ENCODE results near the gene FBXO24. TPM values are rescaled to one million over a fixed set of nuclear protein-coding genes. Genes with fewer than 3 reads are reported as not detected.

Gene FBXO24
- total RNA-seq, 1 donor: 0.54 TPM

- TF ChIP-seq, protein P1, sequence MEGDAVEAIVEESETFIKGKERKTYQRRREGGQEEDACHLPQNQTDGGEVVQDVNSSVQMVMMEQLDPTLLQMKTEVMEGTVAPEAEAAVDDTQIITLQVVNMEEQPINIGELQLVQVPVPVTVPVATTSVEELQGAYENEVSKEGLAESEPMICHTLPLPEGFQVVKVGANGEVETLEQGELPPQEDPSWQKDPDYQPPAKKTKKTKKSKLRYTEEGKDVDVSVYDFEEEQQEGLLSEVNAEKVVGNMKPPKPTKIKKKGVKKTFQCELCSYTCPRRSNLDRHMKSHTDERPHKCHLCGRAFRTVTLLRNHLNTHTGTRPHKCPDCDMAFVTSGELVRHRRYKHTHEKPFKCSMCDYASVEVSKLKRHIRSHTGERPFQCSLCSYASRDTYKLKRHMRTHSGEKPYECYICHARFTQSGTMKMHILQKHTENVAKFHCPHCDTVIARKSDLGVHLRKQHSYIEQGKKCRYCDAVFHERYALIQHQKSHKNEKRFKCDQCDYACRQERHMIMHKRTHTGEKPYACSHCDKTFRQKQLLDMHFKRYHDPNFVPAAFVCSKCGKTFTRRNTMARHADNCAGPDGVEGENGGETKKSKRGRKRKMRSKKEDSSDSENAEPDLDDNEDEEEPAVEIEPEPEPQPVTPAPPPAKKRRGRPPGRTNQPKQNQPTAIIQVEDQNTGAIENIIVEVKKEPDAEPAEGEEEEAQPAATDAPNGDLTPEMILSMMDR (IDR thresholded peaks at IDR 0.05; ENCODE audit: insufficient read depth, low read length): no peak
- peak within 1 kb of the TSS; percentile 85 for H3K4me3 ChIP-seq (ENCODE audit: low read depth, low read length)
- DNase-seq (ENCODE audit: low read depth): peak; percentile 100
Measured at GRCh38 chr7:100611983-100612729, 26.0 kb downstream of the FBXO24 start, which contains the start of gene MOSPD3. TSS of gene MOSPD3 (plus strand) at chr7:100612540. CDS start at chr7:100612792, 252 bp downstream.

GRCh38 chr7:100612730-100613390 lies 26.7 kb downstream of the FBXO24 start:
- TF ChIP-seq, protein P1 (IDR thresholded peaks at IDR 0.05; ENCODE audit: insufficient read depth, low read length): no peak
- DNase-seq (ENCODE audit: low read depth): no peak
- peak overlapping the region; percentile 85 for H3K4me3 ChIP-seq (ENCODE audit: low read depth, low read length)

- DNase-seq (ENCODE audit: low read depth): no peak
- peak overlapping the region; percentile 85 for H3K4me3 ChIP-seq (ENCODE audit: low read depth, low read length)
Measured at GRCh38 chr7:100613412-100614175, 27.5 kb downstream of the FBXO24 start.

DNA sequence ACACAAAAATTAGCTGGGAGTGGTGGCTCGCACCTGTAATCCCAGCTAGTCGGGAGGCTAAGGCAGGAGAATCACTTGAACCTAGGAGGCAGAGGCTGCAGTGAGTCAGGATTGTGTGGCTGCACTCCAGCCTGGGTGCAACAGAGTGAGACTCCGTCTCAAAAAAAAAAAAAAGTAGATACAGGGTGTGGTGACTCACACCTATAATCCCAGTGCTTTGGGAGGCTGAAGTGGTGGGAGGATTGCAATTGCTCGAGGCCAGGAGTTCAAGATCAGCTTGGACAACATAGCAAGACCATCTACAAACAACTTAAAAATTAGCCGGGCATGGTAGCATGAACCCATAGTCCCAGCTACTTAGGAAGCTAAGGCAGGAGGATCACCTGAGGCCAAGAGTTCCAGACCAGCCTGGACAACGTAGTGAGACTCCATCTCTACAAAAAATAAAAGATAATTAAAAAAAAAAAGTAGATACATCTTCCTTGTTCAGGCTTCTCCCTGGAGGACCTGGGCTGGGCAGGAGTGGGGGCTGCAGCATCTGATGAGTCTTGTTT lies 28.3 kb downstream of the FBXO24 start:
- no peak overlapping the region for H3K4me3 ChIP-seq (ENCODE audit: low read depth, low read length)
- DNase-seq (ENCODE audit: low read depth): no peak
- TF ChIP-seq, protein P1 (IDR thresholded peaks at IDR 0.05; ENCODE audit: insufficient read depth, low read length): no peak

More at GRCh38 chr7:100613412-100614175, 27.5 kb downstream of the FBXO24 start:
- TF ChIP-seq, protein P1 (IDR thresholded peaks at IDR 0.05; ENCODE audit: insufficient read depth, low read length): no peak

DNA sequence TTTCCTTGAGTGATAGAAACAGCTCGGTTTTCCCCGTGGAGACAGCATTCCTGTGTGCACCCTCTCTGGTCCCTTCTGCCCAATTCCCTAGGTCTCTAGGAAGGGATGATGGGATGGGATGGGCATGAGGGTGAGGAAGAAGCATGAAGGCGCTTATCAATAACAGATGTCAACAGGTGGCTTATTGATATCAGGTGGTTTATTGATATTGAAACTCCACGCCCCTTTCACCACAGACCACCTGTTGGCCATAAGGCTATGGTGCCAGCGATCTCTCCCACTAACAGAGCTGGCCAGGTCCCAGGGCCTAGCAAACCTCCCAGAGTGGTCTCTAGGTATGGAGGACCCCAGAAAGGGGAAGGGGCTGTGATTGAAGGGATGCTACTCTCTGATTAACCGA lies 34.1 kb downstream of the FBXO24 start:
- no peak overlapping the region for H3K4me3 ChIP-seq (ENCODE audit: low read depth, low read length)
- no peak for DNase-seq (ENCODE audit: low read depth)
- TF ChIP-seq, protein P1 (IDR thresholded peaks at IDR 0.05; ENCODE audit: insufficient read depth, low read length): no peak

DNA sequence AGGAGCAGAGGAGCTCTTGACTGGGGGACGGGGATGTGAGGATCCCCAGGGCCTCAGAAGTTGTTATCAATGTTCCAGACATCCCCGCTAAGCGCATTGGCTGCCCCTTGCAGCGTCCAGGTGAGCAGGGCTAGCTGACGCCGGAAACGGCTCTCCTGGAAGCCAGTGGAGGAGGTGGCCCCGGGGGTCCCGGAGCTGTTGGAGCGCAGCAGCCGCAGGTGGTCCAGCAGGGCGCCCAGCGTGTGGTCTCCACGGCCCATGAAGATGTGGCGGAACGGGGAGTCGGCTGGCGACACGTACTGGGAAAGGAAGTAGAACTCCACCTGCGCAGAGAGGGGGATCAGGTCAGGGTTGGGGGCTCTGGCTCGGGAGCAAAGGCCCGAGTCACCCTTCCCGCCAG lies 34.7 kb downstream of the FBXO24 start:
- no peak overlapping the region for H3K4me3 ChIP-seq (ENCODE audit: low read depth, low read length)
- no peak for DNase-seq (ENCODE audit: low read depth)
- TF ChIP-seq, protein P1 (IDR thresholded peaks at IDR 0.05; ENCODE audit: insufficient read depth, low read length): no peak
